ENCODE results near the gene NDUFAF5. TPM values are rescaled to one million over a fixed set of nuclear protein-coding genes. Genes with fewer than 3 reads are reported as not detected.

Gene NDUFAF5
- total RNA-seq, 1 donor from 2014 or later: 16.5 TPM

Other genes starting within 250 kb of the NDUFAF5 start
- 19.5 TPM for gene TASP1, start 146.1 kb upstream of the NDUFAF5 start, total RNA-seq
- 16.4 TPM for gene ESF1, start 109 bp upstream of the NDUFAF5 start, total RNA-seq
- gene SEL1L2, start 205.6 kb downstream of the NDUFAF5 start, total RNA-seq: not detected
- gene MACROD2, start 210.5 kb downstream of the NDUFAF5 start, total RNA-seq: 5.0 TPM

Measured in tongue (tissue), 1 donor.